GM19372 (cell line): ENCODE measurements around the gene ERCC1.

Source experiments
- ATAC-seq: cut with Tn5 transposase; IDR thresholded peaks from one replicate; pipeline ENCODE4 v1.9.1; 2021; ENCODE audit warnings: mild to moderate bottlenecking, low read depth, moderate library complexity; ENCODE audit not compliant: unreplicated experiment

The ERCC1 gene

DNA sequence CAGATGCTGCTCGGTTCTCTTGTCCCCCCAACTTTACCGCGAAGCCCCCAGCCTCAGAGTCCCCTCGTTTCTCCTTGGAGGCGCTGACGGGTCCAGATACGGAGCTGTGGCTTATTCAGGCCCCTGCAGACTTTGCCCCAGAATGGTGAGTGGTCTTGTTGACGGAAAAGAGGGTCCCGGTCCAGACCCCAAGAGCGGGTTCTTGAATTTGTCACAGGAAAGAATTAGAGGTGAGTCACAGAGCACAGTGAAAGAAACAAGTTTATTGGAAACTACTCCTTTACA lies 16.7 kb downstream of the ERCC1 start:
- no peak for ATAC-seq

GRCh38 chr19:45406226-45407090 lies 17.3 kb downstream of the ERCC1 start, which contains the start of gene POLR1G:
Gene POLR1G, plus strand, starts transcription at chr19:45406644. Its CDS starts 53 bp downstream, at chr19:45406697.
- peak; percentile 70 for ATAC-seq

GRCh38 chr19:45405435-45406225 lies 18.1 kb downstream of the ERCC1 start:
- ATAC-seq = peak; percentile 51

DNA sequence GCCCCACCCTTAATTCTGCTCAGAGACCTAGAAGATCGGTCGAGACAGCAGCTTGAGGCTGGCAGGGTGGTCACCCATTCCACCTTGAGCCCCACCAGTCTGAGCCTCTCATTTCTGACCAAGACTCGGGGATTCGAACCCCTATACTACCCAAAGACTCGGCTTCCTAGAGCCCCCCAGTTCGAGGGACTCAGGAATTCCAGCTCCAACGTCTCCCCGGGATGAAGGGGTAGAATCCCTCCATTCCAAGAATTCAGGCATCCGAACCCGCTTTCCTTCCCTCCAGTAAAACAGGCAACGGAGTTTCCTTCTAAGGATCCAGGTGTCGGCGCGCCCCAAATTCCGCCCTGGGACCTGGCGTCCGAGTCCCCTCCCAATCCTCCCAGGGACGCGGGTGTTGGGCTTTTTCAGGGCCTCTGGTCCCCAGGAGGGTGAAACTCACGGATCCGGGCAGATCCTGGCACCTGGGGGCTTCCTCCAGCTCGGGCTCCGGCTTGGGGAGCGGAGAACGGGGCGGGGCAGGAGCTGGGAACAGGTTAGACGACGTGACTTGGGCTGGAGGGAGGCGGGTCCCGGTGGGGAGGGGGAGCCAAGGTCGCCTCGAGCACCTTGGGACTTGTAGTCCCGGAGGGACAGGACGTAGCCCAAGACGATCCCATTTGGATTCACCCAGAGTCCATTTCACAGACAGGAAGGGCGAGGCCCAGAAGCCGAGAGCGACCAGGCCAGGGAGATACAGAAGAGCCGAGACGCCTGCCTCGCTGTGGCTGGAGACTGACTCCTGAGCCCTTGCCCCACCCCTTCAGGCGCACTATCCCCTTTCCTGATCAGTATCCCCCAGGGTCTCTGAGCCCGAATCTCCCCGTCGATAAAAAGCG lies 18.9 kb downstream of the ERCC1 start, which contains the start of gene PPP1R13L:
Gene PPP1R13L (minus strand): TSS at position 513 of the 878 bp plus-strand sequence. CDS start 6,751 bp downstream, outside the sequence.
- no peak for ATAC-seq

- ATAC-seq = no peak
Measured at GRCh38 chr19:45403781-45404556, 19.7 kb downstream of the ERCC1 start.

DNA sequence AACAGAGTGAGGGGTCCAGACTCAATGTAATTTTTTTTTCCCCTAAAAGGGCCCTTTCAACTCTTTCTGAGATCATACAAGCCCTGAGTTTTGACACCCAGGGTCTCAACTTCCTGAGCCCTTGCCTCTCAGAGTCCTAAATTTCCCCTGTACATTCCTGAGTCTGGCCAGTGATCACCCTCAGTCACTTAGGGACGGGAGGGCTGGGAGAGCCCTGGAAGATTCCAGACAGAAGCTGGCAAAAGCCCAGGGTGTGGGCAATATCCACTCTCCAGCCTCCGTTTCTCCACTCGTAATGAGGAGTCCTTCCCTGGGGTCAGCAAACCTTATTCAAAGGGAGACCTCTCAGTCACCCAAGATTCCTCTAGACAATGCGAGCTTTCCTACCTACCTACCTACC lies 20.4 kb downstream of the ERCC1 start:
- ATAC-seq = no peak

DNA sequence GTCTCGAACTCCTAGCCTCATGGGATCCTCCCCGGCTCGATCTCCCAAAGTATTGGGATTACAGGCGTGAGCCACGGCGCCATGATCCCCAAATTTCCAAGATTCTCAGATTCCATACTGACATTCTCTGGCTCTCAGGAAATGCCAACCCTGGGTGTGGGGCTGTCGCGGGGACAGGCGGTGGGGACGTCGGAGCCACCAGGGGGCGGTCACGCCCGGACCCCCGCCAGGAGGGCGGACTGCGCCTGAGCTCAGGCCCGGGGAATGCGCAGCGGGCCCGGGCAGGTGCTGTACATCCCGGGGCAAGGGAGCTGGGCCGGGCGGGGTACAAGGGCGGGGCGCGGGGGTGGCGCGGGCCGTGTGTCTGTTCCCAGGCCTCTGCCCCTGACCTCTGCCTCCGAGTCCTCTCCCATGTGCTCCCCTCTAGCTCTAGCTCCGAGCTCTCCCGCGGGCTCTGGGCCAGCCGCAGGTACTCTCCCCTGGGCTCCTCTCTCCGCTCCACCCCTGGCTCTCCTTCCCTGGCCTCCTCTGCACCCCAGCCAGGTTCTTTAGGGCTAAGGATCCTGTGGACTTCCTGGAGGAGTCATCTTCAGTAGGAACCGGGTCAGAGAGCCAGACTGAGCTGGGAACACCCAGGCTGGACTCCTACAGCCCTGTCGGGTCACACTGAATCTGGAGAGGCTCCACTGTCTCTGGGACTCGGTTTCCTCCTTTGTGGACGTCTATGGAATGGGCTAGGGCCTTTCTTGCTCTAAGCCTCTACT lies 21.2 kb downstream of the ERCC1 start:
- ATAC-seq = no peak

DNA sequence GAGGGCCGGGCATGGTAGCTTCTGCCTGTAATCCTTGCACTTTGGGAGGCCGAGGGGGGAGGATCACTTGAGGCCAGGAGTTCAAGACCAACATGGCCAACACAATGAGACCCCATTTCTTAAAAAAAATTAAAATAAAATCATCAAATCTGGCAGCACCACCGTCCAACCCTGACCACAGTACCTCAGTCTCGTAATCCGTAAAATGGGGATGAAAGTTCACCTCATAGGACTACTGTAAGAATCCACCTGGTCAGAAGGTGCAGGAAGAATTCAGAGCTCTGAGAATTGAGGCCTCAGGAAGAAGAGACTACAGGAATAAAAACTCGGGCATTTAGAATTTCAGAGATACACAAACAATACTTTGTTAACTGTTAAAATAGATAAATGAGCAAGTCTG lies 21.9 kb downstream of the ERCC1 start:
- no peak for ATAC-seq

DNA sequence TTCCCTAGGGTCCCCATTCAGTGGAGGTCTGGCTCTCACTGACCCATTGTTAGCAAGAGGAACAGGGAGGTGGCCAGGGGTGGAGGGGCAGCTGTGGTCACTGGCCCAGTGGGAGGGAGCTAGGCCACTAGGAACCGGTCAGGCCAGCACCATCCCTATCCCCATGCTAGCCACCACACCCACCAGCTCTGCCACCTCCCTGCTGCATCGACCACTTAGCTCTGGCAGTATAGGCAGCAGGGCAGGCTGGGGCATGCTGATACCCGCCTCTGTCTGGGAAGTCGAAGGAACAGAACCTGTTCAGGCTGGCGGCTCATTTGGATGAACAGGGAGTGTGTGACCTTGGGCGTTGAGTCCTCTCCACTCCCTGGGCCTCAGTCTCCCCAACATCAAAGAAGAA lies 23.5 kb downstream of the ERCC1 start:
- ATAC-seq = no peak

DNA sequence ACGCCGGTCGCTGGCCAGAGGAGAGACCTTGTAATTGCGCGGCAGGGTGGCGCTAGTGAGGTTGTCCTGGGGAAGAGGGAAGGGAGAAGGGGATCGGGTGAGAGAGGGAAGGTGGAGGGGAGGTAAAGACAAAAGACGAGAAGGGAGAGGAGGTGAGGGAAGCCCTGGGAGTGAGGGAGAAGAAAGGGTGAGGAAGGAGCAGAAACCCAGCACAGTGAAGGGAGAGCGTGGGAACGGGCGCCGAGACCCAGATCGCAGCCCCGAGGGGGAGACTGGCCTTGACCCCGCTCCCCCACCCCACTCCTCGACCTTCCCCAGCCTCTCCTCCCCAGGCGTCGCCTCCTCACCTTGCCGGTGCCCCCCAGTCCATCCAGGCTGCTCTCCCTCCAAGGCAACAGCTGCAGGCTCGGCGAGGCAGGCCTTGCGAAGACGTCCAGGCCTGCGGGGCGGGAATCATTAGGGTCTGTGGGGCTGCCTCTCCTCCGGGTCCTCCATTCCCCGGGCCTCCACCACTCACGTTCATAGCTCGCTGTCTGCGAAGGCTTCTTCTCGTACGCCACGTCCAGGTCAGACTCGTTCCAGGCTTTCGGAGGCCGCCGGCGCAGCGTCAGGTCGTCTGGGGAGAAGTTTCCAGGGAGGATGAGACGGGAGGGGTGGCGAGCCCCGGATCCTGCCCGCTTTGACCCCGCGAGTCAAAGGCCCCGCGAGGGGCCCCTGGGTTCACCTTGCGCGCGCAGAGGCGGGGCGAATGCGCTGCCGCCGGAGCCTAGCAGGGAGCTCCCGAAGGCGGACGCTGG lies 27.7 kb downstream of the ERCC1 start:
- ATAC-seq = no peak

DNA sequence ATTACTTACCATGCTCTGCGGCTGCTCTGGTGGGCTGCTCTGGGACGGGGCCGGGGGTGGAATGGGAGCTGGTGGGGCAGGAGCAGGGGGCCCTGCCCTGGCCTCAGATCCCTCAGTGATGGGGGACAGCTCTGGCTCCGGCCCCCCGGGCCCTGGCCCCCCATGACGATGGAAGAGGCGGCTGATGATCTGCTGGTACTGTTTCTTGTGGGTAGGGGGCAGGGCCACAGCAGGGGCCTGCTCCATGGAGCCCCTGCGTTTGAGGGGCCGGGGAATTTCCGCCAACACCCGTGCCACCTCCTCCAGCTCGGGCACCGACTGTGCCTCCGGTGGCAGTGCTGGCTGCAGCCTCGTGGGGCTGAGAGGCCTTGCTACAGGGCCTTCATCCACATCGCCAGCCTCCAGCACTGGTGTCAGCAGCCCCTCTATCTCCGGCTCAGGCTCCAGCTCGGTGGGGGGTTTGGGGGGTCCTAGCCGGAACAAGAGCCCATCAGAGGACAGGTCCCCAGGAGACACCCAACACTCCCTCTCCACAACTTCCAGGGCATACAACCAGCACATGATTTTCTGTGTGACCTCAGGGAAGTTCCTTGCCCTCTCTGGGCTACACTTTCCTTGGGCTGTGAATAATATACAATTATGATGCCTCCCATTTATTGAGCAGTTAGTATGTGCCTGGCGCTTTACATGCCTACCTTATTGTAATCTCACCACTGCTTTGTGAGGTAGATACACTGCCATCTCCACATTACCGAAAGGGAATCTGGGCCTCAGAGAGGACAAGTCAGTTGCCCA lies 31.6 kb downstream of the ERCC1 start:
- no peak for ATAC-seq

- ATAC-seq = no peak
Measured at GRCh38 chr19:45391346-45391745, 32.4 kb downstream of the ERCC1 start.

DNA sequence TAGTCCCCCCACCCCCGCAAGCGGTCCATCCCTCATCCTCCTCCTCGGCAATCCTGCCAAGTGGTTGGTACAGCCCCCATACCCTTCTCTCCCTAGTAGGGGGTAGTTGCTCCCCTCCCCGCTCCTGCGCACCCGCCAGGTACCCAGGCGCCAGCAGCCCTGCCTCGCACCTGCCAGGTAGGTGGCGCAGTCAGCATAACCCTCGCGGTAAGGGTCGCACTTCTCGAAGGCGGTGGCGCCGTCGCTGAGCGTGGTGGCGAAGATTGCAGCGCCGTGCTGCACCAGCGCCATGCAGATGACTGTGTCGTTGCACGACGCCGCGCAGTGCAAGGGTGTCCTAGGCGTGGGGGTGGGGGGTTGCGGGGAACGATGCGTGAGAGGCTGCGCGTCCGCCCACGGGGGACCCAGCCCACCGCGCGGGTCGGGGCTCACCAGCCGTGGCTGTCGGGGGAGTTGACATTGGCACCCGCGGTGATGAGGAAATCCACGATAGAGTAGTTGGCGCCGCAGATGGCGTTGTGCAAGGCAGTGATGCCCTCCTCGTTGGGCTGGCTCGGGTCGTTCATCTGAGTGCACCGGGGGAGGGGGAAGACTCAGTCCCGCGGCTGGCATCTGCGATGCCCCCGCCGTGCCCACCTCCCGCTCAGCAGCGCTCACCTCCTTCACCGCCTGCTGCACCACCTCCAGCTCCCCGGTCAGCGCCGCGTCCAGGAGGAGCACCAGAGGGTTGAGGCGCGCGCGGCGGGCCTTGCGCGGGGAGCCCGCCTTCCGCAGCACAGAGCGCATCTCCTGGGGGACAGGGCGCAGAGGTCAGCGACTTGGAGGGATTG lies 38.1 kb downstream of the ERCC1 start:
- no peak for ATAC-seq

- no peak for ATAC-seq
Measured at GRCh38 chr19:45382426-45382825, 41.3 kb downstream of the ERCC1 start.

DNA sequence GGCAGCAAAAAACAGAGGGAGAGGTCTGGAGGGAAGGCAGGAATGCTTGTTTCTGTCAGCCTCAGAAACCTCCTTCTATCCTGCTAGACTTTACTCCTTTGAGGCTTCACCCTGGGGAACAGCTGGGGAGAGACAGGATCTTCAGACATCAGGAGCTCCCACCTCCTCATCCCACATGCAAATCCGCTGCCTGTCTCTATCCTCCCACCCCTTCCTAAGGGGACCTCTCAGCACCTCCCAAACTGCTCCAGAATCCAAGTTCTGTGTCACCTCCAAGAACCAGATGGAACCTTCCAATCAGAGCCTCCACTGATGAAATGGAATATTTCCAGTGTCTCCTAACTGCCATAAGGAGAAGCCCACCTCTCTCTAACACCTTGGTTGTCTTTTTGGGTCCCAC lies 43.6 kb downstream of the ERCC1 start:
- no peak for ATAC-seq

DNA sequence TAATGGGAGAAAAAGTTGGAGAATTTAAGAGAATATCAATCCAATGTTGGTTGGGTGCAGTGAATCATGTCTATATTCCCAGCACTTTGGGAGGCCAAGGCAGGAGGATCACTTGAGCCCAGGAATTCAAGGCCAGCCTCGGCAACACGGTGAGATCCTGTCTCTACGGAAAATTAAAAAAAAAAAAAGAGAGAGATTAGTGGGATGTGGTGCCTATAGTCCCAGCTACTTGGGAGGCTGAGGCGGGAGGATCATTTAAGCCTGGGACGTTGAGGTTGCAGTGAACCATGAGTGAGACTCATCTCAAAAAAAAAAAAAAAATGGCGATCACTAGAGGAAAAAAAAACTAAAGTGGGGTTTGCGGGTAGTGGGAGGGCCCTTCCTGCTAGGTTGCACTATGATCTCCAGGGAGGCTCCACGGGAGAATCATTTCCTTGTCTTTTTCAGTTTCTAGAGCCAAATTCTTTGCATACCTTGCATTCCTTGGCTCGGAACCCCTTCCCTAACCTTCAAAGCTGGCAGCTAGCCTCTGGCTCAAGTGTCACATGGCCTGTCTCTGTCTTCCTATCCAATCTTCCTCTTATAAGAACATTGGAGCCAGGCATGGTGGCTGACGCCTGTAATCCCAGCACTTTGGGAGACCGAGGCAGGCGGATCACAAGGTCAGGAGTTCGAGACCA lies 47.5 kb downstream of the ERCC1 start:
- ATAC-seq = no peak
